Measurements from ENCODE around the gene EXD3.
"Not testable (repeated sequence)": the region's sequence is repeated elsewhere in the genome, so short reads cannot be mapped to it uniquely, and the experiment has no call there.

Gene EXD3

DNA sequence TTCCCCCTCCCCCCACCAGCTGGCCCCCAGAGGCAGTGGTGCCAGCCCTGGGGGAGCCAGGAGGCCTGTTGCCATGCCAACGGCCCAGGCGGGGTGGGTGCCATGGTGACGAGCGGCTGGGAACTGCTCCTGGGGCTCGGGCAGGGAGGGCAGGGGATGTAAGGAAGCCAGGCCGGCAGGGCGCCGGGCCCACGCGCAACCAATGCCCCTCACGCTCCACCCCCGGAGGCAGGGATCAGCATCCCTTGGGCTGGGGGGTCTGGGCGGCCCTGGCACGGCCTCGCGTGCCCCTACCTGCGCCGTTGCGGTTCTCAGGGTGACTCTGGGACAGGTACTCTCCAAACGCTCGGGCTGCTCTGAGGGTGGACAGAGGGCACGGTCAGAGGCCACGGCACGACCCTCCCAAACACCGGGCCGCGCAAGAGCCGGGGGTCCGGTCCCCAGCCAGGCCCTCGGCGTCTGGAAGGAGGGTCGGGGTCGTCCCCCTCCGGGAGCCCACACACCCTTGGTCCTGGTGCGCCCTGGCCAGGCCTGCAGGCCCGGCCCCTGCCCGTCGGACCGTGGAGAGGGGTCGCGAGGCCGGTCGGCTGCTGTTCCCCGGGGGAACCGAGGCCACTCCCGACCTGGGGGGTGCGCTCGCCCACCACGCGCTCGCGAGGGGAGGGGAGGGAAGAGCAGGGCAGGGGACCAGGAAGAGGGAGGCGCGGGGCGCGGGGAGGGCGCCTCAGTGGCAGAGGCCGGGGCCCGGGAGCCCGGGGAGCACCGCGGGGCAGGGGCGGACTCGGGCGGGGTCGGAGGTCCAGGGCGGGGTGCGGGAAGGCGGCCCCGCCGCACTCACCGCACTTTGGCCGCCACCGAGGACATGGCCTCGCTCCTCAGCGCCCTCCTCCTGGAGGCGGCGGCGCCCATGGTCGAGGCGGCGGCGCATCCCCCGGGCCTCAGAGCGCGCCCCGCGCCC is 35.5 kb upstream of the EXD3 start:
- no peak for DNase-seq (ENCODE audit: low read depth in 2 of 2)

DNA sequence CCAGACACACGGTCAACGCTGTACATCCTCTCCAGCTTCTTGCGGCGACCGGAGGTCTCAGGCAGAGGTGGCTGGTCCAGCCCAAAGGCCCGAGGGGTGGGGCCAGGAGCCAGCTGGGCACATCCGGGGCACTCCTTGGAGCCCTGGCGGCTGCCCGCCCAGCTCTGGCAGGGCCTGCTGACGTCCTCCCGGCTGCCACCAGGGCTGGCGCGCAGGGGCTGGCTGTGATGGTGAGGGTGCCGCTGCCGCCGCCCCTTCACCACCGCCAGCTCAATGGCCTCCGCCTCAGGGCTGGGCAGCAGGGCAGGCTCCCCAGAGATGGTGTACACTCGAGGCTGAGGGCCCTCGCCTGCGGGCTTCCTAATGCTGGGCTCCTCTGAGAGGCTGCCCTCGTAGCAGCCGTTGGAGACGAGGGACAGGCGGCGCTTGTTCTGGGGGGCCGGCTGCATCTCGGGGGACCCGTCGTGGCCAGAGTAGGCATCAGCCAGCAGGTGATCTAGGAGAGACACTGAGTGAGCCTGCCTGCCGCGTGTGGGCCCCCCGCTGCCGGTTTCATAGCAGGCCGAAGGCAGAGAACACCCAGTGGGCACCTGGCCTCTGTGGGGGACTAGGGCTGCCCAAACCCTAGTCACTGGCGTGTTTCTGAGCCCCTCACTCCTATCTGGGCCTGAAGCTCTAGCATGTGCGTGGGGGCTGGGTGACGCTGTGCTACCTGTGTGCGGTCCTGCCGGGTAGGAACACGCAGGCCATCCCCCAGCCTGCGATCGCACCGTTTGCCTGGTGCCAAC is 34.6 kb upstream of the EXD3 start:
- no peak for DNase-seq (ENCODE audit: low read depth in 2 of 2)

DNA sequence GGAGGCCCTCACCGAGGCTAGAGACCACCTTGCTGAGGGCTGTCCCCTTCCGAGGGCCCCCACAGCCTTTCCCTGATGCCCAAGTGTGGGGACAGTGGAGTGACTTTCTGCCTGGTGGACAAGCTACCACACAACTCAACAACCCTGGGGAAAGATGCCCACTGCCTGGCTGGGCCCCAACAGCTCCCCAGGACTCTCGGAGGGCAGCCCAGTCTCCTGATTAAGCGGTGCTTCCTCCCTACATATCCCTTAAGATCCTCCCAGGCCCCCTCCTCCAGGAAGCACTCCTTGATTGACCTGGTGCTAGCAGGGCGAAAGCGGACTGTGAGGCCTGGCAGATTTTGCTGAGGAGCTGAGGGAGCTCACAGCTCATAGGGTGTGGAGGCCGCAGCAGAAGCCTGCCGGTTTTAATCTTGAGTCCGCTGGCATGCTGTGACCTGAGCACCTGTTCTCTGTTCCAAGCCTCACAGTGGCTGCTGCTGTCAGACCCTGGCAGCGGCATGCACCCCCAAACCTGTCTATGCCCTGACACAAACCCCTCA is 34.0 kb upstream of the EXD3 start:
- DNase-seq (ENCODE audit: low read depth in 2 of 2), result no peak

DNA sequence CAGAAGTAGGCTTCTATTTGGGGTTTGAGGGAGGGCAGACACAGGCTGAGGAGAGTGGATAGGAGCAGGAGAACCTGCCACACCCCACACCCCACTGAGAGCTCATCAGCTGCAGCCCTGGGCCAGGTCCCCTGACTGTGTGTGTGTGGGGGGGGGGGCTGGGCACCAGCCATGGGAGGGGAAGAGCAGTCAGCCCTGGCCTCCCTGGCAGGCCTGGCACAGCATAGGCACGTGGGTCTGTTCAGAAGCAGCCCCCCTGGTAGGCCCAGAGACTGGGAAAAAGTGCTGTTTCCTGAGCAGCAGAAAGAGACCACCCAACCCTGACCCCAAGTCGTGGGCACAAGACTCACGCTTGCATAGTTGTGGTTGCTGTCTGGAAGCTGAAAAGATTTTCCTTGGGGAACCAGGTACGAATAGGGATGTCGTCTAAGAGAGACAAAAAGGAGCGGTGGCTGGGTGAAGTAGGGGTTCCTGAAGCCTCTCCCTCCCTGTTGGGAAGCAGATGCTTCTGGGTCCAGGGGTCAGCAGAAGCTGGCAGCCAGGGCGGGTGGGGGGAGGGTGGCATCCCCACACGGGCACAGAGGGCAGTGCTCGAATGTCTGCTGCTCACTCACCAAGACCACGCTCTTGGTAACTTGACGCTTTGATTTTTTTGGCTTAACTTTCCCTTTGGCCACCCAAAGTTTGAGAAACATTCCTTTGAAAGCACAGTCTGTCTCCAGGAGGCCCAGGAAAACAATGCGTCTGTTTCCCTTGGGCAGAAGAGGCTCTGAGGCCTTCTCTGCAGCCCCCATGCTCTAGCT is 33.3 kb upstream of the EXD3 start:
- no peak for DNase-seq (ENCODE audit: low read depth in 2 of 2)

DNA sequence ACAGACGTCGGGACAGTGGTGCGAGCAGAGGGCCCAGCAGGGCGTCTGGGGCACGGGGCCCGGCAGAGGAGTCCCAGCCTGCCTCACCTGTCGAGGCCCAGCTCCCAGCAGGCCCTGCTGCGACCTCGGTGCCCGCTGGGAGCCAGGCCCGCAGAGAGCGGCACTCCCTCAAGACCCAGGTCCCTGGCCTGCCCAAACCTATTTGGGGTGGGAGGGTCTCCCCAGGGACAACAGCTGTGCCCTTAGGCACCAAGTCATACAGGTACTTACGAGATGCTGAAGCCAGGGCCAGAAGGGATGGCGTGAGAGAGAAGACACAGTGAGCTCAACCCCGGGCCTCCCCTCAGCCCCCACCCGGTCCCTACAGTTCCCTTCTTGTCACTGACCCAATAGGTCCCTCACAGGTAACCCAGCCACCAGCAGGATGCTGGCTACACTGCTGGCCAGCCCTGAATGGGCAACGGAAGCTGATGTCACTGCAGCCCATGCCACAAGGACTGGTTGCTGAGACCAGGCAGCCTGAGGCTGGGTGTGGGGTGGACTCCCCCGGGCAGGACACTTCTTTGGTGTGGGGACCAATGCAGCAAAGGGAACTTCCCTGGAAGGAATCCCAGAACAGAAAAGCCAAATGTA is 32.5 kb upstream of the EXD3 start:
- no peak for DNase-seq (ENCODE audit: low read depth in 2 of 2)

GRCh38 chr9:137454597-137455358 is 31.8 kb upstream of the EXD3 start:
- no peak for DNase-seq (ENCODE audit: low read depth in 2 of 2)

DNA sequence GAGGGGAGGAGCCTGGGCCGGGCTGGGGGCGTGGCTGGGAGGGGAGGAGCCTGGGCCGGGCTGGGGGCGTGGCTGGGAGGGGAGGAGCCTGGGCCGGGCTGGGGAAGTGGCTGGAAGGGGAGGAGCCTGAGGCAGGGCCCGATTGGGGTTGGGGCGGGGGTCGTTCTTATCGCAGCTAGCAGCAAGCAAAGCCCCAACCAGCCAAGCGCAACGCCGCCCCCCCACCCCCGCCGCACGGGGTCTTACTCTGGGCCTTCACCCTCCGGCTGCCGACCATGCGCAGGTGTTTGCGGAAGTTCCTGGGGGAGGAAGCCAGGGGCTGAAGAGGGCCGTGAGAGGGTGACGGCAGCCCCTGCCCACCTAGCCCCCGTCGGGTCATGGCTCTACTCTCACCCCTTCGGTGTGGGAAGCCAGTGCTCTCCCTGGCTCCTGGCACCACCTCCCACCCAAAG is 31.2 kb upstream of the EXD3 start:
- no peak for DNase-seq (ENCODE audit: low read depth in 2 of 2)

- DNase-seq (ENCODE audit: low read depth in 2 of 2), result peak; percentile 63 to 68
Measured at GRCh38 chr9:137453643-137454081, 30.7 kb upstream of the EXD3 start.

GRCh38 chr9:137452761-137453642 is 30.0 kb upstream of the EXD3 start:
- DNase-seq (ENCODE audit: low read depth in 2 of 2), result no peak

DNA sequence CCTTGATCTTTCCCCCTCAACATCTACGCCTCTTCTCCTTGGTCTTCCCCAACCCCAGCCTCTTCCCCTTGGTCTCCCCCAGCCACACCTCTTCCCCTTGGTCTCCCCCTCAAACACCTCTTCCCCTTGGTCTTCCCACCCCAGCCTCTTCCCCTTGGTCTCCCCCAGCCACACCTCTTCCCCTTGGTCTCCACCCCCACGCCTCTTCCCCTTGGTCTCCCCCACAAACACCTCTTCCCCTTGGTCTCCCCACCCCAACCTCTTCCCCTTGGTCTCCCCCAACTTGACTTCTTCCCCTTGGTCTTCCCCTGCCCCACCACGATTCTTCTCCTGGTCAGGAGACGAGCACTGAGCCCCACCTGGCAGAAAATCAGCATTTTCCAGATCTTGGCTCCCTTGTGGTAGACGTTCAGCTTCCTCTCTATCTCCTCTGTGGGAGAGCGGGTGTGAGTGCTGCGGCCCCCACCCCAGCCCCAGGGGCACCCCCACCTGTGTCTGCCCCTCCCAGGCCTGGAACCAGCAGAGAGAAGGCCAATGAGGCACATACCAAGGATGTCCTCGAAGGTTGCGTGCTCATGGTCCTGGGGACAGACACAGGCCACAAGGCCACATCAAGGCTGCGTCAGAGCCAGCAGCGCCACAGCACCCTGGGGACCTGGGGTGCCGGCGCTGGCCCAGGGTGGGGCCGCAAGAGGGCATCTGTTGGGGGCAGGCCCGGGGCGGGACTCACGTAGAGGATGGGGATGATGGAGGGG is 29.2 kb upstream of the EXD3 start:
- no peak for DNase-seq (ENCODE audit: low read depth in 2 of 2)

DNA sequence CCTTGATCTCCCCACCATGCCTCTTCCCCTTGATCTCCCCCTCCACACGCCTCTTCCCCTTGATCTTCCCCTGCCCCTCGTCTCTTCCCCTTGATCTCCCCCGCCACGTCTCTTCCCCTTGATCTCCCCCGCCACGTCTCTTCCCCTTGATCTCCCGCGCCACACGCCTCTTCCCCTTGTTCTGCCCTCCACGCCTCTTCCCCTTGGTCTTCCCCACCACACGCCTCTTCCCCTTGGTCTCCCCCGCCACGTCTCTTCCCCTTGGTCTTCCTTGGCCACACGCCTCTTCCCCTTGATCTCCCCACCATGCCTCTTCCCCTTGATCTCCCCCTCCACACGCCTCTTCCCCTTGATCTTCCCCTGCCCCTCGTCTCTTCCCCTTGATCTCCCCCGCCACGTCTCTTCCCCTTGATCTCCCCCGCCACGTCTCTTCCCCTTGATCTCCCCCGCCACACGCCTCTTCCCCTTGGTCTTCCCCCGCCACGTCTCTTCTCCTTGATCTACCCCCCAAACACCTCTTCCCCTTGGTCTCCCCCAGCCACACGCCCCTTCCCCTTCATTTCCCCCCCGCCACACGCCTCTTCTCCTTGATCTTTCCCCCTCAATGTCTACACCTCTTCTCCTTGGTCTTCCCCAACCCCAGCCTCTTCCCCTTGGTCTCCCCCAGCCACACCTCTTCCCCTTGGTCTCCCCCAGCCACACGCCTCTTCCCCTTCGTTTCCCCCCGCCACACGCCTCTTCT is 28.5 kb upstream of the EXD3 start:
- DNase-seq (ENCODE audit: low read depth in 2 of 2), result not testable (repeated sequence)

DNA sequence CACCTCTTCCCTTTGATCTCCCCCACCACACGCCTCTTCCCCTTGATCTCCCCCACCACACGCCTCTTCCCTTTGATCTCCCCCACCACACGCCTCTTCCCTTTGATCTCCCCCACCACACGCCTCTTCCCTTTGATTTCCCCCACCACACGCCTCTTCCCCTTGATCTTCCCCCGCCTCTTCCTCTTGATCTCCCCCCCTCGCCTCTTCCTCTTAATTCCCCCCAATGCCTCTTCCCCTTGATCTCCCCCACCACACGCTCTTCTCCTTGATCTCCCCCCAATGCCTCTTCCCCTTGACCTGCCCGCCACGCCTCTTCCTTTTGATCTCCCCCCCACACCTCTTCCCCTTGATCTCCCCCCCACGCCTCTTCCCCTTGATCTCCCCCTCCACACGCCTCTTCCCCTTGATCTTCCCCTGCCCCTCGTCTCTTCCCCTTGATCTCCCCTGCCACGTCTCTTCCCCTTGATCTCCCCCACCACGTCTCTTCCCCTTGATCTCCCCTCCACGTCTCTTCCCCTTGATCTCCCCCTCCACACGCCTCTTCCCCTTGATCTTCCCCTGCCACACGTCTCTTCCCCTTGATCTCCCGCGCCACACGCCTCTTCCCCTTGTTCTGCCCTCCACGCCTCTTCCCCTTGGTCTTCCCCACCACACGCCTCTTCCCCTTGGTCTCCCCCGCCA is 27.7 kb upstream of the EXD3 start:
- DNase-seq (ENCODE audit: low read depth in 2 of 2), result not testable (repeated sequence)

- DNase-seq (ENCODE audit: low read depth in 2 of 2), result no peak
Measured at GRCh38 chr9:137449931-137450538, 27.1 kb upstream of the EXD3 start.

GRCh38 chr9:137449081-137449844 is 26.3 kb upstream of the EXD3 start:
- no peak for DNase-seq (ENCODE audit: low read depth in 2 of 2)

- DNase-seq (ENCODE audit: low read depth in 2 of 2), result no peak
Measured at GRCh38 chr9:137448602-137448962, 25.6 kb upstream of the EXD3 start.

All from fibroblast of skin of left quadriceps (primary cell).